HG03439 (cell line): ENCODE data around the gene KANK4.

Experiments
- ATAC-seq: cut with Tn5 transposase; IDR thresholded peaks from one replicate; pipeline ENCODE4 v1.9.1; 2021; ENCODE audit warnings: mild to moderate bottlenecking, moderate library complexity; ENCODE audit not compliant: unreplicated experiment

The KANK4 gene

GRCh38 chr1:62337706-62338631 lies 18.7 kb upstream of the KANK4 start:
- ATAC-seq, result no peak

- no peak for ATAC-seq
Observed at GRCh38 chr1:62336995-62337705, 17.9 kb upstream of the KANK4 start.

- ATAC-seq, result no peak
Observed at GRCh38 chr1:62336638-62336994, 17.4 kb upstream of the KANK4 start.

- no peak for ATAC-seq
Observed at GRCh38 chr1:62335656-62336055, 16.4 kb upstream of the KANK4 start.

- no peak for ATAC-seq
Observed at GRCh38 chr1:62334434-62334985, 15.3 kb upstream of the KANK4 start.

- no peak for ATAC-seq
Observed at GRCh38 chr1:62333441-62333840, 14.2 kb upstream of the KANK4 start.

- no peak for ATAC-seq
Observed at GRCh38 chr1:62327360-62328055, 8.3 kb upstream of the KANK4 start.

- no peak for ATAC-seq
Observed at GRCh38 chr1:62325681-62326080, 6.4 kb upstream of the KANK4 start.

GRCh38 chr1:62325081-62325480 lies 5.8 kb upstream of the KANK4 start:
- ATAC-seq, result no peak

- no peak for ATAC-seq
Observed at GRCh38 chr1:62321446-62321845, 2.2 kb upstream of the KANK4 start.

- no peak for ATAC-seq
Observed at GRCh38 chr1:62318320-62318755, 896 bp downstream of the KANK4 start.

GRCh38 chr1:62317021-62317768 lies 2.0 kb downstream of the KANK4 start:
- ATAC-seq, result no peak

GRCh38 chr1:62316135-62316534 lies 3.1 kb downstream of the KANK4 start:
- ATAC-seq, result no peak

GRCh38 chr1:62315387-62315786 lies 3.8 kb downstream of the KANK4 start:
- ATAC-seq, result no peak

GRCh38 chr1:62314454-62315350 lies 4.5 kb downstream of the KANK4 start:
- ATAC-seq, result no peak

GRCh38 chr1:62312698-62313097 lies 6.5 kb downstream of the KANK4 start:
- no peak for ATAC-seq

- no peak for ATAC-seq
Observed at GRCh38 chr1:62311473-62311943, 7.7 kb downstream of the KANK4 start.

GRCh38 chr1:62309906-62310305 lies 9.3 kb downstream of the KANK4 start:
- ATAC-seq, result no peak

- no peak for ATAC-seq
Observed at GRCh38 chr1:62308606-62309005, 10.6 kb downstream of the KANK4 start.
